ENCODE measurements around the gene POTEM. TPM values are rescaled to one million over a fixed set of nuclear protein-coding genes. Genes with fewer than 3 reads are reported as not detected.
"Not testable (repeated sequence)": the region's sequence is repeated elsewhere in the genome, so short reads cannot be mapped to it uniquely, and the experiment has no call there.

POTEM gene
- total and polyA plus RNA-seq, 4 donors: not detected

GRCh38 chr14:19011703-19012102 lies 44.5 kb downstream of the POTEM start:
- ATAC-seq (ENCODE audit: insufficient read depth, low FRiP score); H3K9me3 ChIP-seq (ENCODE audit: control insufficient read depth in 4 of 4, insufficient read depth in 3 of 4, low read length in 3 of 4); DNase-seq; H3K27ac ChIP-seq (ENCODE audit: low read depth in 1 of 2, low read length in 1 of 2); H3K4me3 ChIP-seq; H3K4me1 ChIP-seq (ENCODE audit: control insufficient read depth in 5 of 5, insufficient read depth in 5 of 5, low read length in 5 of 5); H3K9ac ChIP-seq (ENCODE audit: insufficient read depth in 1 of 2, low read length in 2 of 2); H3K36me3 ChIP-seq (ENCODE audit: control insufficient read depth in 4 of 4, insufficient read depth in 4 of 4, low read length in 4 of 4); H3K27me3 ChIP-seq (ENCODE audit: control insufficient read depth in 3 of 3, insufficient read depth in 3 of 3, low read length in 2 of 3): not testable (repeated sequence)
- WGBS, 2 donors: 68 to 90% methylated on average over 2 to 3 of the region's 5 CpGs

- H3K4me3 ChIP-seq; H3K27me3 ChIP-seq (ENCODE audit: control insufficient read depth in 3 of 3, insufficient read depth in 3 of 3, low read length in 2 of 3); H3K27ac ChIP-seq (ENCODE audit: low read depth in 1 of 2, low read length in 1 of 2); ATAC-seq (ENCODE audit: insufficient read depth, low FRiP score); H3K36me3 ChIP-seq (ENCODE audit: control insufficient read depth in 4 of 4, insufficient read depth in 4 of 4, low read length in 4 of 4); H3K9ac ChIP-seq (ENCODE audit: insufficient read depth in 1 of 2, low read length in 2 of 2); H3K9me3 ChIP-seq (ENCODE audit: control insufficient read depth in 4 of 4, insufficient read depth in 3 of 4, low read length in 3 of 4); DNase-seq; H3K4me1 ChIP-seq (ENCODE audit: control insufficient read depth in 5 of 5, insufficient read depth in 5 of 5, low read length in 5 of 5): not testable (repeated sequence)
- no CpG with 5 or more reads among the region's 3 CpGs for WGBS, 2 donors
Observed at GRCh38 chr14:19015185-19015584, 48.0 kb downstream of the POTEM start.

- H3K27me3 ChIP-seq (ENCODE audit: control insufficient read depth in 3 of 3, insufficient read depth in 3 of 3, low read length in 2 of 3); H3K36me3 ChIP-seq (ENCODE audit: control insufficient read depth in 4 of 4, insufficient read depth in 4 of 4, low read length in 4 of 4); H3K9ac ChIP-seq (ENCODE audit: insufficient read depth in 1 of 2, low read length in 2 of 2); H3K9me3 ChIP-seq (ENCODE audit: control insufficient read depth in 4 of 4, insufficient read depth in 3 of 4, low read length in 3 of 4); H3K4me3 ChIP-seq; H3K4me1 ChIP-seq (ENCODE audit: control insufficient read depth in 5 of 5, insufficient read depth in 5 of 5, low read length in 5 of 5); H3K27ac ChIP-seq (ENCODE audit: low read depth in 1 of 2, low read length in 1 of 2); ATAC-seq (ENCODE audit: insufficient read depth, low FRiP score); DNase-seq: not testable (repeated sequence)
- WGBS, 2 donors: 70 to 83% methylated on average over 5 to 7 of the region's 15 CpGs
Observed at GRCh38 chr14:19025080-19025589, 57.9 kb downstream of the POTEM start.

GRCh38 chr14:19026649-19027351 lies 59.6 kb downstream of the POTEM start:
- not testable (repeated sequence) for H3K27ac ChIP-seq (ENCODE audit: low read depth in 1 of 2, low read length in 1 of 2); H3K9ac ChIP-seq (ENCODE audit: insufficient read depth in 1 of 2, low read length in 2 of 2); H3K9me3 ChIP-seq (ENCODE audit: control insufficient read depth in 4 of 4, insufficient read depth in 3 of 4, low read length in 3 of 4); H3K27me3 ChIP-seq (ENCODE audit: control insufficient read depth in 3 of 3, insufficient read depth in 3 of 3, low read length in 2 of 3); DNase-seq; H3K4me3 ChIP-seq; H3K4me1 ChIP-seq (ENCODE audit: control insufficient read depth in 5 of 5, insufficient read depth in 5 of 5, low read length in 5 of 5); H3K36me3 ChIP-seq (ENCODE audit: control insufficient read depth in 4 of 4, insufficient read depth in 4 of 4, low read length in 4 of 4); ATAC-seq (ENCODE audit: insufficient read depth, low FRiP score)
- WGBS, 2 donors: 78 to 88% methylated on average over 8 to 13 of the region's 35 CpGs

- ATAC-seq (ENCODE audit: insufficient read depth, low FRiP score); H3K27me3 ChIP-seq (ENCODE audit: control insufficient read depth in 3 of 3, insufficient read depth in 3 of 3, low read length in 2 of 3); H3K4me3 ChIP-seq; H3K4me1 ChIP-seq (ENCODE audit: control insufficient read depth in 5 of 5, insufficient read depth in 5 of 5, low read length in 5 of 5); H3K9ac ChIP-seq (ENCODE audit: insufficient read depth in 1 of 2, low read length in 2 of 2); H3K9me3 ChIP-seq (ENCODE audit: control insufficient read depth in 4 of 4, insufficient read depth in 3 of 4, low read length in 3 of 4); H3K27ac ChIP-seq (ENCODE audit: low read depth in 1 of 2, low read length in 1 of 2); H3K36me3 ChIP-seq (ENCODE audit: control insufficient read depth in 4 of 4, insufficient read depth in 4 of 4, low read length in 4 of 4); DNase-seq: not testable (repeated sequence)
- 80 to 82% methylated on average over 4 to 5 of the region's 16 CpGs for WGBS, 2 donors
Observed at GRCh38 chr14:19027895-19028294, 60.7 kb downstream of the POTEM start.

GRCh38 chr14:19036811-19037382 lies 69.7 kb downstream of the POTEM start:
- 93 to 97% methylated on average over 6 to 8 of the region's 26 CpGs for WGBS, 2 donors
- not testable (repeated sequence) for H3K27ac ChIP-seq (ENCODE audit: low read depth in 1 of 2, low read length in 1 of 2); ATAC-seq (ENCODE audit: insufficient read depth, low FRiP score)

GRCh38 chr14:19038060-19038664 lies 70.9 kb downstream of the POTEM start:
- H3K9me3 ChIP-seq (ENCODE audit: control insufficient read depth in 4 of 4, insufficient read depth in 3 of 4, low read length in 3 of 4); H3K36me3 ChIP-seq (ENCODE audit: control insufficient read depth in 4 of 4, insufficient read depth in 4 of 4, low read length in 4 of 4); H3K4me1 ChIP-seq (ENCODE audit: control insufficient read depth in 5 of 5, insufficient read depth in 5 of 5, low read length in 5 of 5); H3K4me3 ChIP-seq; H3K9ac ChIP-seq (ENCODE audit: insufficient read depth in 1 of 2, low read length in 2 of 2); DNase-seq; ATAC-seq (ENCODE audit: insufficient read depth, low FRiP score); H3K27ac ChIP-seq (ENCODE audit: low read depth in 1 of 2, low read length in 1 of 2); H3K27me3 ChIP-seq (ENCODE audit: control insufficient read depth in 3 of 3, insufficient read depth in 3 of 3, low read length in 2 of 3): not testable (repeated sequence)
- 93% methylated on average over 8 to 14 of the region's 28 CpGs for WGBS, 2 donors

More at GRCh38 chr14:19036811-19037382, 69.7 kb downstream of the POTEM start:
- not testable (repeated sequence) for H3K4me1 ChIP-seq (ENCODE audit: control insufficient read depth in 5 of 5, insufficient read depth in 5 of 5, low read length in 5 of 5); DNase-seq; H3K9me3 ChIP-seq (ENCODE audit: control insufficient read depth in 4 of 4, insufficient read depth in 3 of 4, low read length in 3 of 4); H3K27me3 ChIP-seq (ENCODE audit: control insufficient read depth in 3 of 3, insufficient read depth in 3 of 3, low read length in 2 of 3); H3K36me3 ChIP-seq (ENCODE audit: control insufficient read depth in 4 of 4, insufficient read depth in 4 of 4, low read length in 4 of 4); H3K9ac ChIP-seq (ENCODE audit: insufficient read depth in 1 of 2, low read length in 2 of 2); H3K4me3 ChIP-seq

- not testable (repeated sequence) for H3K27ac ChIP-seq (ENCODE audit: low read depth in 1 of 2, low read length in 1 of 2); DNase-seq; ATAC-seq (ENCODE audit: insufficient read depth, low FRiP score); H3K9ac ChIP-seq (ENCODE audit: insufficient read depth in 1 of 2, low read length in 2 of 2); H3K4me1 ChIP-seq (ENCODE audit: control insufficient read depth in 5 of 5, insufficient read depth in 5 of 5, low read length in 5 of 5); H3K36me3 ChIP-seq (ENCODE audit: control insufficient read depth in 4 of 4, insufficient read depth in 4 of 4, low read length in 4 of 4); H3K9me3 ChIP-seq (ENCODE audit: control insufficient read depth in 4 of 4, insufficient read depth in 3 of 4, low read length in 3 of 4); H3K27me3 ChIP-seq (ENCODE audit: control insufficient read depth in 3 of 3, insufficient read depth in 3 of 3, low read length in 2 of 3); H3K4me3 ChIP-seq
- WGBS, 2 donors: no CpG with 5 or more reads among the region's 15 CpGs
Observed at GRCh38 chr14:19038785-19039184, 71.6 kb downstream of the POTEM start.
